Muscle of back (tissue), 11 donors: ENCODE measurements around the gene CLDND1. TPM values are rescaled to one million over a fixed set of nuclear protein-coding genes. Genes with fewer than 3 reads are reported as not detected.
A peak's percentile ranks its signal among the peaks of the same experiment; 100 is the strongest.

Source experiments
- DNase-seq, 3 donors: peaks; one replicate each; pipeline versions ENCODE4 v3.0.0 to v3.0.0-alpha.2; 2013
- polyA plus RNA-seq, 10 donors: library from polyadenylated mRNA; unstranded; fragments of 120-200 nt; gene quantifications; one replicate each; pipeline ENCODE4 v1.2.1, GENCODE V29; 2013; ENCODE audit not compliant: insufficient read length in 10 of 10

CLDND1 gene
- polyA plus RNA-seq, 10 donors = 72.8 to 102 (median 83.7) TPM

DNA sequence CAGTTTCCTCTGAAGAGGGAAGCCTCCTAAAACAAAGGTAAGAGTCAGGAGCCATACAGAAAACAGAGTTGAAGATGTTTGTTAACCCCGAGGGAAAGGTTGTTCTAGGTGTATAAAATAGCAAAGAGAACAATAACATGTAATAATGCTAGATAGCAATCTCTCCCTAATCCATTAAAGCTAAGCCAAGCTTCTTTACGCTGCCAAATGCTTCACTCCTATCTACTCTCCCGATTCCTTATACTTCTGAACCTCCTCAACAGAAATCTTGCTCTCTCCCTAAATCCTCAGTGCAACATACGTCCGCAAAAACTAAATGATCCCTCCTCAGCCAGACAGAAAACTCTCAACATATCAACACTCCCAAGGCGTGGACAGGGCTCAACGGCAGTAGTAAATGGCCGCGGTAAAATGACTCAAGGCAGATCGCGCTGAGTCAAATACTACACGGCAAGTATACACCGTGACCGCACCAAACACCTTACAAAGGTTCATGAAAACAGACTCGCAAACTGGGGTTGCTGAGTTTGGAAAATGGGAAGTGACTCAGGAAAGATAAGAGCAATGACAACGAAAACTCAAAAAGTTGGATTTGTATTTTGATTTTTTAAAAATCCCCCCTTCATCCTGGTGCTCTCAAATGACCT, 682 bp downstream of the CLDND1 start:
- peak in 2 of 3 donors; percentile 57 to 61 for DNase-seq

DNA sequence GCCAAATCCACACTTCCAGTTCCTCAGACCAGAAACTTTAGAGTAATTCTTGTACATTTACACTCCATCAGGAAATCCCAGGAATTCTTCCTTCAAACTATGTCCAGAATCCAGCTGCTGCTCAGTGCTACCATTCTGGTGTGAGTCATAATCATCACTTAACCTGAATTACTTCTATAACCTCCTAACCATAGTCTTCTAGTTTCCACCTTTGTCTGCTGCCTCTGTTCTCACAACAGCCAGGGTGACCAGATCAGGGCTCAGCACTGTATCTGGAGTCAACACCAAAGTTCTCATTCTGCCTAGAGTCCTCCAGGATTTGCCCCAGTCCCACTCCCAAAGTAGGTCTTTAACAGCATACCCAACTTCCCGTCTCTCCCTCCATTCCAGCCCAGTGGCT, 3.4 kb downstream of the CLDND1 start:
- DNase-seq = no peak

DNA sequence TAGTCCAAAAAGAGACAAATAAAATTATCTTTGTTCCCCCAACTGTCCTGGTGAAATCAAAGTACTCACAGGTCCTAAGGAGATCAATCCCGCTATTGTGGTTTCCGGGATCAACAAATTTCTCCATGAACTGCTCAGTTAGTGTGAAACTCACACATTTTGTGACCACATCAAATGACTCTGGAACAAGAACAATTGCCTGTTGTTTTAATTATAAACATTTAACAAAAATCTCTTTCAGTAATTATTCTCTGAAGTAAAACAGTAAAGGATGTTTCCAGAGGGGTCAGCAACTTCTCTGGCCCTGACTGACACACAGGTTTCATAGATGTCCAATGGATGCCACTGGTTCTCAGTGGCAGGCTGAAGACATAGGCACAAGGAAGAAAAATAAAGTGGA, 3.9 kb downstream of the CLDND1 start:
- no peak for DNase-seq

DNA sequence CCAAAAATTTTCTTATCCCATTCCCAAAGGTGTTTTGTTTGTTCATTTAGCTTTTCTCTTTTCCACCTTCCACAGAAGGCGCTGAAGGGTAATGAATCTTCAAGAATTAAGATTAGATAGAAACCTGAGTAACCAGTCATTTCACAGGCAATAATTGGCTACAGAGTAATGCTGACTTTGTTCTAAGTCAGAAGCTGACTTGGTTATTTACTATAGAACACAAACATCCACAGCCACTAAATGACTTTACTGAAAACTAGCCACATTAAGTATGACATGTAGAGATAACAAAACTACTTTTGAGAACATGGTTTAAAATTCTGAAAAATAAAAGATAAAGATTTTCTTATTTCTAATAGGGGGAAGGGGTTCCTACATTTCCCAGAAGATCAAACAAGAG, 7.8 kb downstream of the CLDND1 start:
- no peak for DNase-seq

DNA sequence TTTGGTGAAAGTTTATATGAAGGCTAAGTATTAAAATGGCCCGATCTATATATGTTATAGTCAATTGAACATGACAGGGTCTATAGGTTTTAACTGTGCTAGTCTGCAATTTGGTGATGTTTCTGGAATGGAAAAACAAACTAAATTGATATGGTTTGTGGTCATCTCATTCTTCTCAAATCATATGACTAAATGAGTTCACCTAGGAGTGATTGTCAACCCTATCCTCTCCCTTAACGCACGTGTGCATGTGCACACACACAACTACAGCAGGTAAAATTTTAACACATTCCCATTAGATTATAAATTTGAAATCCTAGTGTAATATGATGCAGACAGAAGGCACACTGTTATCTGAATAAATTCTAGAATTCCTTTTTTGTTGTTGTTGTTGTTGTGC, 9.0 kb downstream of the CLDND1 start:
- no peak for DNase-seq

DNA sequence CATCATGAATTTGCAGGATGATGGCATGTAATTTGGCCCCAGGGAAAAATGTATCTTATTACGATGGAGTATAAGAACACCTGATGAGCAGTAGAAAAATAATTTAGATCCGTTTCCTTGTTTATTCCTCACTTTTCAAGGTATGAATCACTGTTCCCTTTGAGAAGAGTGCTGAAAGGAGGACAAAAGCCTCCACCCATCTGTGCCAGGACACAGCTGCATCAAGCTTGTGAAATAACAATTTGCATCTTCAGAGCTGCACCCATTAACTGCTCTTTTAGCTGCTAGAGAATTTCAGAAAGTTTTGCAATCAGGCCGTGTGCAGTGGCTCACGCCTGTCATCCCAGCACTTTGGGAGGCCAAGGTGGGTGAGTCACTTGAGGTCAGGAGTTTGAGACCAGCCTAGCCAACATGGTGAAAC, 9.6 kb downstream of the CLDND1 start:
- no peak for DNase-seq

DNA sequence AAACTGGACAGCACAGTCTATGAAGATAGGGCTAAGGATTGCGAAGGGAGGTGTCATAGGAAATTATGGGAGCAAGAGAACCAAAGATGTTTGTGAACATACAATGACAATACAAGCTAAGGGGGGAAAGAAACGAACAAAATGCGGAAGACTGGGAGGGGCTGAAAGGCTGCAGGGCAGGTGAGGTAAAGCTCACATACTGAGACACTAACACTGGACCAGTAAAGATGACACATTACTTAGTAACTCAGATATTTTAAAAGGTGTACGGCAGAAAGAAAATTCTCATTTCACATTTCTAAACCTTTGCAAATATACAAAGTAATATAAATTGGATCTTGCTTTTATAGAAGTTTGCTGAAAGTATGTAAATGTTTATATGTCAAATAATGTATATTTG, 10.1 kb downstream of the CLDND1 start:
- no peak for DNase-seq

DNA sequence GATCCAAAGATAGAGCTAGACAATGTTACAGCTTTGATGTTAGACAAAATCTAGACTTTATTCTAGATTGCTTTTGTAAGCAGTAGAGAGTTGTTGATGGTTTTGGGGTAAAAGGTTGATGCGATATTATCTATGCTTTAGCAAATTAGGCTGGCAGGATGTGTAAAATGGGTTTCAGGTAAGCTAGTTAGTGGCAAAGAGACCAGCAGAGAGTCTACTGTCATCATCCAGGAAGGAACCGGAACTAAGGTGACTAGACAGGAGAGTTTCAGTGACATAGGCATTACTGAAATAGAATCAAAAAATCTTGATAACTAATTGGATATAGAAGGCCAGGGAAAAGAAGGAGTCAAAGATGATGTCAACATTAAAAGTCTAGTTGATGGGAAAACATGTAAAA, 14.1 kb downstream of the CLDND1 start:
- no peak for DNase-seq

DNA sequence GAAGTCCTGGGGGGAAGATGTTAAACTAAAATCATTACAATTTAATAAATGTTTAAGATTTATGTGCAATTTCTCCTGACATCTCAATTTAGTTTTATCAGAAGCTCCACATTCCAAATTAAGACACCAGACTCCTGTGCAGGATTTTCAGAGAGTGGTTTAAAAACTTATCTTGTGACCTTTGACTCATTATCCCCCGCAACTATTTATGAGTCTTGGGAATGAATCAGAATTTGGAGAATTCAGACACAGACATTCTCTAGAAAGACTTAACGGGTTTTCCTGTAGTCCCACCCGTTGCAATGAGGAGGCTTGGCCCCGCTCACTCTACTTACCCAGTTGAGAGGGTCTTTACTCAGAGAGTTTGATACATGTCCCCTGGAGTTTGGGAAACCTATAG, 18.2 kb downstream of the CLDND1 start:
- DNase-seq = no peak

DNA sequence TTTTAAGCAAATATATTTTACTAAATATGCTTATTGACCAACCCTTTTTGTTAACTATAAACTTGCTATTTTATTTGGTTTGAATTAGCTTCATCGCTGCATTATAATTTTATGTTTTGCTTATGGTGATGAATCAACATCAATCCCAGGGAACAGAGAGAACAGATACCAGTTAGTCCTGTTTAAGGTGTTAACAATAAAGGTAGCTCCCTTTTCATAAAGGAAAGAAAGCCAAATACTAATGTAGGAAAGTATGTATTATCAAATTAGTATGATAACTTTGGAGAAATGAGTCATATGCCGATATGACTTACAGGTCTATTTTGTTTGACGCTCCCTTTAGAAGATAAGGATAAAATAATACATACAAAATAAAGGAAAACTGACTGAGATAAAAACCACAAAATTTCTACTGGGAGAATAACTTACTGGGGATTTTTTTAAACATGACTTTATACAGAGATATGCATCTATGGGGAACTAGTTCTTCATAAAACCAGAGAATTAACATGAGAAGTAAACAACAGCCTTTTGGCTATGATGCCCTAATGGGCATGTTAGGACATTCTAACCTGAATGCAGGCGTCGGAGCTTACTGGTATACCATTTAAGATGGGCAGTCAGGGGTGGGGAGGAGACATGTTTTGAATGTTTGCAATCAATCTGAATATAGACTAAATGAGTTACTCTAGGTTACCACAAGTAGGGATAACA, 20.7 kb downstream of the CLDND1 start:
- no peak for DNase-seq

DNA sequence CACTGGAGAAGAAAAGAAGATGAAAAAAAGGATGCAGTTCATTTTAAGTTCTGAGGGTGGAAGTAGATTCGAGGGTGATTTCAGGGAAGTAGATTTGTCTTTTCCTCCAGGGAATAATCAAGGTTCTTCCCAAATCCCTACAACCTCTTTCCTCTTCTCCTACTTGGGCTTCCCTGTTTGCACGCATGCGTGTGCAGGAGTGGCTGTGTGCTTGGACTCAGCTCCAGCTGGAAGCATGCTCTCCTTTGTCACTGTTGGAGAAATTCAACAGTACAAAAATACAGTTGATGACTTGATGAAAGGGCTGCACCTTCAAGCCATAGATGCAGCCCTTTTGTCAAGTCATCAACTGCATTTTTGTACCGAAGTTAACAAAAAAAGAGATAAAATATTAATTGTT, 21.4 kb downstream of the CLDND1 start:
- DNase-seq = no peak

DNA sequence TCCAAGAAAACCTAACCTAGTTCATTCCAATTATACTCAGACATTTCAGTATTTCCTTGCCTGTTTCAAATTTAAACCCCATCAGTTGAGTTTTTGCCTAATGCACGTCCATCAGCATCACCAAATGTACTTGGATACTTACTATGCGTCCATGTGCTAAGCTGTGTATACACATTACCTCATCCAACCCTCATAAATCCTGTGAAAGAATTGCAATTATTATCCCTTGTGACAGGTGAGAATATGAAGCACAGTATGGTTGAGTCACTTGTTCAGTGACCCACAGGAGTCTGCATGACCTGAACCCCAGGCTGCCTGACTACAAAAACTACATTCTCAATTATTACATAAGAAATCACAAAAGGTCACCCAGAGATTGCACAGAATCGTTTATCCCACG, 22.7 kb downstream of the CLDND1 start:
- no peak for DNase-seq

DNA sequence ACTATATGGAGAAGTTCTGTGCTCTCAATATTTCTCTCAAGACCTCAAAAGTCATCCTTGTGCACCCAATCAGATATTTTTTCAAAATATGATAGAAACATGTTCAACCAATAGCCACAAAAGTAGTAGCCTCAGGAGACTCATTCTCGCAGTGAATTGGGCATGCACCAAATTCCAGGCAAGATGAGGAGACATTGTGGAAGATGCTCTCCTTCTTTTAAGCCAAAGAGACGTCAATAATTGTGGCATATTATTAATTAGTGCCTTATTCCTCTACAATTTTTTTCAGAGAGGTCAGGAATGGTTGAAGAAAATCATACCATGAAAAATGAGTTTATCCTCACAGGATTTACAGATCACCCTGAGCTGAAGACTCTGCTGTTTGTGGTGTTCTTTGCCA, 25.3 kb downstream of the CLDND1 start, which contains the start of gene OR5K2:
Gene OR5K2 (plus strand): TSS at position 301 of the 400 bp plus-strand sequence. CDS start 0 bp downstream, at position 301.
- no peak for DNase-seq

DNA sequence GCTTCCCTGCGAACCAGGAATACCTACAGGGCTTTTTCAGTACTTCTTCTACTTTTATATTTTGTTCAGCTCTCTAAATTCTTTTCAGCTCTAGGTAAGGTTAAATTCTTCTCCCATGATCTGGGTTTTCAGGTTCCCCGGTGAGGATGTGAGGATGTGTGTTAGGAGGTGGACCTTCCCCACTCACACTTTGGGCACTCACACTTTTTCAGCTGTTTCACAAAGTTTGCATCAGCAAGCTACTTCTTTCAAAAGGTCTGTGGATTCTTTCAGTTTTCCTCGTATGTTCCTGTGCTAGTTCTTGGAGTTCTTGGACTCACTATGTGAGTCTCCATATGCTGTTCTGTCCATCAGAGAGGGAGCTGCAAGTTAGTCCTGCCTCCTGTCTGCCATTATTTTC, 39.1 kb downstream of the CLDND1 start:
- DNase-seq = no peak

DNA sequence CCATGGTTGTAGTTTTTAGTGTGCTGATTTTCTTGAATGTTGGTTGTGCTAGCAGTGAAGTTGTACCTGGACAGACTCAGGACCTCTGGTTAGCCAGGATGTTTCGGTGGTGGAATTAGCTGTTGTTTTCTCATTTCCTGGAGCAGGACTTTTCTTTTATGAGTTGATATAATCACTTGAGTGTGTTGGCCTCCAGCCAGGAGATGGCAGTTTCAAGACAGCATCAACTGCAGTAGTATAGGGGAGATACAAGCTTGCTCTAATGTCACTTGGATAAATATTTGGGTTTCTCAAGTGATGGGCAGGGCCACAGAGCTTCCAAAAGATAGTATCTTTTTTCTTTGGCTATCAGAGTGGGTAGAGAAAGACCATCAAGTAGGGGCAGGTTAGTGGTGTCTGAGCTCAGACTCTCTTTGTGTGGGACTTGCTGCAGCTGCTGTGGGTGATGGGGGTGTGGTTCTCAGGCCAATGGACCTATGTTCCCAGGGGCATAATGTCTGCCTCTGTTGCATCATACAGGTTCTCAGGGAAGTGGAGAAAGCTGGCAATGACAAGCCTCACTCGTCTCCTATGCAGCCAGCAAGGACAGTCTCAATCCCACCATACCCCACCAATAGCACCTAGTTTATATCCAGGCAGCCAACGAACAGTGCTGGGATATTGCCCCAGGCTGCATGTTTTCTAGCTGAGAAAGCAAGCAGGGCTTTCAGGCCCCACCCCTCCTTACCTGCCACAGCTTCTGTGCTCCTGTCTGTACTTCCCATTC, 39.8 kb downstream of the CLDND1 start:
- peak in 1 of 3 donors; percentile 0 for DNase-seq

Other genes starting within 250 kb of the CLDND1 start
- not detected for gene OR5H2, start 240.4 kb downstream of the CLDND1 start, polyA plus RNA-seq
- gene OR5K4, start 169.0 kb downstream of the CLDND1 start, polyA plus RNA-seq = not detected
- gene OR5K3, start 132.2 kb downstream of the CLDND1 start, polyA plus RNA-seq = not detected
- gene OR5K1, start 59.7 kb downstream of the CLDND1 start, polyA plus RNA-seq = not detected
- gene OR5K2, start 25.2 kb downstream of the CLDND1 start, polyA plus RNA-seq = under 1 TPM in 1 of 10 donors, not detected in 9; 0.38 TPM
- gene GPR15, start 9.1 kb upstream of the CLDND1 start, polyA plus RNA-seq = under 1 TPM in 1 of 10 donors, not detected in 9; 0.70 TPM
- 10 to 100 TPM; 10.3 to 17.7 (median 15.4) TPM for gene CPOX, start 70.7 kb upstream of the CLDND1 start, polyA plus RNA-seq
- 10 to 100 TPM in 1 of 10 donors, 1 to 10 TPM in 9; 5.3 to 12.2 (median 7.1) TPM for gene ST3GAL6, start 240.4 kb upstream of the CLDND1 start, polyA plus RNA-seq